IPS-11a (cell line): ENCODE data around the gene CCL4L2.
"Not testable (repeated sequence)": the region's sequence is repeated elsewhere in the genome, so short reads cannot be mapped to it uniquely, and the experiment has no call there.

ENCODE experiments used
- H3K4me3 ChIP-seq: one replicate; pipeline ENCODE4 v1.5.1; 2013; ENCODE audit warnings: low read depth, low read length, control low read depth

The CCL4L2 gene

DNA sequence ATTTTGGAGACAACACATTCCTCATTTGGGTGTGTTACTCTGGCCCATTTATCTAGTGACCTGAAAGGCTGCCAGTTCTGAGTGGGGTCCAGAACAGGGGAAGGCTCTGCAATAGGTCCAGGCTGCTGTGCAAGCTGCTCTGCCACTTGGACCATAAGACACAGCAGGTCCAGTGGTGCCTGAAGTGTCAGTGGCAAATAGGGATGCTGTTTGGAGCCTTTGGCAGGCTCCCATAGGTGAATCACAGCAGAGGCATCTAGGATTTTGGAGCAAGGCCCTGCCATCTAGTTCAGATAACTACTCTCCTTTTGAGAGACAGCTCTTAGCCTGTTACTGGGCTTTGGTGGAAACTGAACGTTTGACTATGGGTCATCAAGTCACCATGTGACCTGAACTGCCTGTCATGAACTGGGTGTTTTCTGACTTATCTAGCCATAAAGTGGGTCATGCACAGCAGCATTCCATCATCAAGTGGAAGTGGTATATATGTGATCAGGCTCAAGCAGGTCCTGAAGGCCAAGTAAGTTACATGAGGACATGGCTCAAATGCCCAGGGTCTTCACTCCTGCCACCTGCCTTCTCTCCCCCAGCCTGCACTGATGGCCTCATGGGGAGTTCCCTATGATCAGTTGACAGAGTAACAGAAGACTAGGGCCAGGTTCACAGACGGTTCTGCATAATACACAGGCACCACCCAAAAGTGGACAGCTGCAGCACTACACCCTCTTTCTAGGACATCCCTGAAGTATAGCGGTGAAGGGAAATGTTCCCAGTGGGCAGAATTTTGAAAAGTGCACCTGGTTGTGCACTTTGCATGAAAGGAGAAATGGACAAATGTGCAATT, 10.1 kb downstream of the CCL4L2 start:
- not testable (repeated sequence) for H3K4me3 ChIP-seq

GRCh38 chr17:36221581-36222100, 10.8 kb downstream of the CCL4L2 start:
- not testable (repeated sequence) for H3K4me3 ChIP-seq

- H3K4me3 ChIP-seq: not testable (repeated sequence)
These were observed 12.1 kb downstream of the CCL4L2 start for GRCh38 chr17:36222967-36223366.

DNA sequence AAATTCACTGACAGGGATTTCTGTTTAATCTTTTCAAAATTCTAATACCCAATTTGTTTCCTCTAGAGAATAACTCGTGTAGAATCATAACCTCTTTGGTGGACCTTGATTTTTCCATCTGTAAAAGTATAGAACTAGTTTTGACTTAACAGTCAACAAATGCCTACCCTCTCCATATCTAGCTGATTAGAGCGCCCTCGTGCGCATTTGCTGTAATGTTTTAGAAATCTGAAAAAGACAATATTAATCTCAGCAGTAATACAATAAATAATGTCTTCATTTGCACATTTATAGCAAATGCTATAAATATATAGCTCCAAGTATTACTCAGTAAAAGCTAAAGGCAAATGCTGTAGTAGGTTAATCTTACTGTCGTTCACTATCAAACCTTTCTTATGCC, 18.8 kb downstream of the CCL4L2 start:
- H3K4me3 ChIP-seq: not testable (repeated sequence)

DNA sequence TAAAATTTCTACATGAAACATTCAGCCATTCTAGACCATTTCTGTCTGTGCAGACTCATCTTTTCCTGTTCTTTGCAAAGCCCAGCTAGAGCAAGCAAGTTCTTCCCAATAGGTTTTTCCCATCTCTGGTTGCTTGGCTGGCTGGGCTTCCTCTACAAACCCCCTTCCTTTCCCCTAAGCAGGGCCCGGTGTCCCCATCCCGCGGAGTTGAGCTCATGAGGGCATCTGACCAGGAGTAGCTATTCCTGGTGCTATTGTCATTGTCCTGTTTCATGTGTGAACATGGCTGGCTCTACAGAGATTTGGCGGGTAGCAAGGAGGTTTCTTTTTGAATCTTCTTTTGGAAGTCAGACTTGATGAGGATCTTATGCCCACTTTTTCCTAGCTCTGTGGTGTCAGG, 31.2 kb downstream of the CCL4L2 start:
- H3K4me3 ChIP-seq: not testable (repeated sequence)
